Brain microvascular endothelial cell (primary cell): ENCODE results near the gene UTP25.

ENCODE experiments used
- DNase-seq: peaks from one replicate; pipeline ENCODE4 v3.0.0-alpha.2; 2020
- H3K27ac ChIP-seq: fragments of 250-450 bp; sonication (Bioruptor Pico); 2 replicates; pipeline ENCODE4 v1.5.1; 2020; ENCODE audit warnings: mild to moderate bottlenecking, moderate library complexity
- H3K27me3 ChIP-seq: fragments of 250-450 bp; sonication (Bioruptor Pico); replicated peaks from 2 replicates; pipeline ENCODE4 v1.5.1; 2020; ENCODE audit warnings: mild to moderate bottlenecking
- H3K36me3 ChIP-seq: fragments of 250-450 bp; sonication (Bioruptor Pico); replicated peaks from 2 replicates; pipeline ENCODE4 v1.5.1; 2020; ENCODE audit warnings: mild to moderate bottlenecking
- H3K4me3 ChIP-seq: 2 replicates; pipeline ENCODE4 v1.5.1; 2011; ENCODE audit warnings: low read depth, mild to moderate bottlenecking, control low read depth, low read length, moderate library complexity
- in situ Hi-C: cut with HindIII; loops from 2 replicates; pipeline ENCODE4 v1.10.0; 2017; ENCODE audit warnings: low sequenced_read_pairs, low pct_ligation_motif_present
- TF ChIP-seq, protein P1 (sequence below): IDR thresholded peaks from 2 replicates; pipeline ENCODE4 v1.5.1; 2011; ENCODE audit warnings: low read depth, mild to moderate bottlenecking, moderate library complexity, low read length, control low read depth, inconsistent platforms; ENCODE audit errors: missing control alignments

The UTP25 gene, protein sequence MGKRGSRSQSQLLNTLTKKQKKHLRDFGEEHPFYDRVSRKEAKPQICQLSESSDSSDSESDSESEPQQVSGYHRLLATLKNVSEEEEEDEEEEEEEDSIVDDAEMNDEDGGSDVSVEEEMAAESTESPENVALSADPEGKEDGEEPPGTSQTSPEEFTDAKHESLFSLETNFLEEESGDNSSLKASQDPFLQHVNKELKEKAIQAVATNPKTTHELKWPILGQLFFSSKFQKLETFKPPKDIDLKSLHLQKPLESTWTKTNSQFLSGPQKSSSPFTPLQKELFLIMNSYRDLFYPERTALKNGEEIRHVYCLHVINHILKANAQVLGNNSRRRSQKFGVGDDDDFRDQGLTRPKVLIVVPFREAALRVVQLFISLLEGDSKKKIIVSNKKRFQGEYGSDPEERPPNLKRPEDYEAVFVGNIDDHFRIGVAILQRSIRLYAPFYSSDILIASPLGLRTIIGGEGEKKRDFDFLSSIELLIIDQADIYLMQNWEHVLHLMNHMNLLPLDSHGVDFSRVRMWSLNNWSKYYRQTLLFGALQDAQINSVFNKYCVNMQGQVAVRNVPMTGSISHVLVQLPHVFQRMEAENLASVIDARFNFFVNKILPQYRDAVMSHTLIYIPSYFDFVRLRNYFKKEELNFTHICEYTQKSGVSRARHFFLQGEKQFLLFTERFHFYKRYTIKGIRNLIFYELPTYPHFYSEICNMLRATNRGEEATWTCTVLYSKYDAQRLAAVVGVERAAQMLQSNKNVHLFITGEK

DNA sequence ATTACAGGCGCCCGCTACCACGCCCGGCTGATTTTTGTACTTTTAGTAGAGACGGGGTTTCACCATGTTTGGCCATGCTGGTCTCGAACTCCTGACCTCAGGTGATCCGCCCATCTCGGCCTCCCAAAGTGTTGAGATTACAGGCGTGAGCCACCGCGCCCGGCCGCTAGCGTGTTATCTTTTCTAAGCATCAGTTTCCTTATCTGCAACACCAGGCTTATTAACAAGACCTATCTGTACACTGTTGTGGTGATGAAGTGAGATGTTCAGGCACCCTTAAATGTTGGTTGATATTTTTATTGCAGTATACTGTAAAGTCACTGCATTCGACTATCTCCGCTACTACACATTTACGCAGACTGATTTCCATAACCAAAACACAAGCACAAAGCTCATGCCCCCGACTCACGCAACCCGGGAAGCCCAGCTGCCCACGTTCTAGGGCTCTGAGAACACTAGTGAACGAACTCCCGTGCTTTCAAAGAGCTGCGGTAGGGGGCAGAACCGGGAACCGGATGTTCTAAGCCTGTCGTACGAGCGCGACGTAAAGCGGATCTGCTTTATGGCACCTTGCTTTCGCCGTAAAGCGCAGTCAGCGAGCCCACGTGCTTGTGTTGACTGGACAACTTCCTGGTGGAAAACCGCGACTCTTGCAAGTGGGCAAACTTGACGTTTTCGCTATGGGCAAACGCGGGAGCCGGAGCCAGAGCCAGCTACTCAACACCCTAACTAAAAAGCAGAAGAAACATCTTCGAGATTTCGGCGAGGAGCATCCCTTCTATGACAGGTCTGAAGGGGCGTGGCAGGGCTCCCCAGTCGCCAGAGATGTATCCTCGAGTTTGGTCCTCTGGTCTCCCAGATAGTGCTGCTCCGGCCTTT lies at the start of gene UTP25:
TSS of gene UTP25 (plus strand) at position 589 of the 879 bp plus-strand sequence. CDS start at position 681, 92 bp downstream.
- peak; percentile 97 for DNase-seq
- in situ Hi-C loops: no loop called here
- peaks cover 7% of the 10 kb centered on the region for H3K36me3 ChIP-seq
- H3K4me3 ChIP-seq: peak within 1 kb of the TSS; percentile 74
- no peaks in the 10 kb centered on the region for H3K27me3 ChIP-seq
- TF ChIP-seq, protein P1, sequence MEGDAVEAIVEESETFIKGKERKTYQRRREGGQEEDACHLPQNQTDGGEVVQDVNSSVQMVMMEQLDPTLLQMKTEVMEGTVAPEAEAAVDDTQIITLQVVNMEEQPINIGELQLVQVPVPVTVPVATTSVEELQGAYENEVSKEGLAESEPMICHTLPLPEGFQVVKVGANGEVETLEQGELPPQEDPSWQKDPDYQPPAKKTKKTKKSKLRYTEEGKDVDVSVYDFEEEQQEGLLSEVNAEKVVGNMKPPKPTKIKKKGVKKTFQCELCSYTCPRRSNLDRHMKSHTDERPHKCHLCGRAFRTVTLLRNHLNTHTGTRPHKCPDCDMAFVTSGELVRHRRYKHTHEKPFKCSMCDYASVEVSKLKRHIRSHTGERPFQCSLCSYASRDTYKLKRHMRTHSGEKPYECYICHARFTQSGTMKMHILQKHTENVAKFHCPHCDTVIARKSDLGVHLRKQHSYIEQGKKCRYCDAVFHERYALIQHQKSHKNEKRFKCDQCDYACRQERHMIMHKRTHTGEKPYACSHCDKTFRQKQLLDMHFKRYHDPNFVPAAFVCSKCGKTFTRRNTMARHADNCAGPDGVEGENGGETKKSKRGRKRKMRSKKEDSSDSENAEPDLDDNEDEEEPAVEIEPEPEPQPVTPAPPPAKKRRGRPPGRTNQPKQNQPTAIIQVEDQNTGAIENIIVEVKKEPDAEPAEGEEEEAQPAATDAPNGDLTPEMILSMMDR: peak; percentile 80
- peak within 1 kb of the TSS; percentile 75 for H3K27ac ChIP-seq

DNA sequence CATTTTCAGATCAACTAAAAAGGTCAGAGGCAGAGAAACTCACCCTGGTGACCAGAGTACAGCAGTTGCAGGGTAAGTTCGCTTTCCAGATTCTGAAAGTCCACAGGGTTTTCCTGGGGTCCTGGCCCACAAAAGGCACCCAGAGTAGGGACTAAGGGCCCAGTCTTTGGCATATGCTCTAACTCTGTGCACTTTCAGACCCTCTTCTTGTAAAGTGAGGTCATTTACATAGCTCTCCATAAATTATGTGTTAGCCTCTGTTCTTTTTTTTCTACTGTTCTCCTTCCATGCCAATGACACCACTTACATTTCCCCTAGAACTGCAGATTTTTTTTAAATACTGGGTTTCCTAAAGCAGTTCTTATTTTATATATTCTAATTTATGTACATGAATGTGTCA lies 49.7 kb upstream of the UTP25 start:
- H3K27me3 ChIP-seq: no peaks in the 10 kb centered on the region
- TF ChIP-seq, protein P1: no peak
- in situ Hi-C loops: no loop called here
- H3K27ac ChIP-seq: no peak overlapping the region
- no peak overlapping the region for H3K4me3 ChIP-seq
- DNase-seq: no peak
- no peaks in the 10 kb centered on the region for H3K36me3 ChIP-seq

DNA sequence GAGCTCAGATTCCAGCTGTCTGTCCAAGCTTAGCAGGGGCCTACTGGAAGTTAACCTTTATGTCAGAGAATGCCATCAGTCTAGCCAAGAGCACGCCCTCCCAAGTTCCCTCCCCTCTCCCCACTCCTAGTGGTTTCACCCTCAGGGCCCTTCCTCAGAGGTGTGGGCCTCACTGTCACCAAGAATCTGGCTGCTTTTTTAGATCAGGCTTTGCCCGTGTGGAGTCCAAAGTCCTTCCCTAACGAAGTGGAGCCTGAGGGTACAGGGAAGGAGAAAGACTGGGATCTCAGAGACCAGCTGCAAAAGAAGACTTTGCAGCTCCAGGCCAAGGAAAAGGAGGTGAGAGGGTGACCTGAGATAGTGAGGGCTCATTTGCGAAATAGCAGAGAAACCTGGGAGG lies 47.5 kb upstream of the UTP25 start:
- TF ChIP-seq, protein P1: no peak
- H3K27me3 ChIP-seq: no peaks in the 10 kb centered on the region
- no peak overlapping the region for H3K4me3 ChIP-seq
- H3K27ac ChIP-seq: no peak overlapping the region
- DNase-seq: no peak
- no peaks in the 10 kb centered on the region for H3K36me3 ChIP-seq
- in situ Hi-C loops: no loop called here

DNA sequence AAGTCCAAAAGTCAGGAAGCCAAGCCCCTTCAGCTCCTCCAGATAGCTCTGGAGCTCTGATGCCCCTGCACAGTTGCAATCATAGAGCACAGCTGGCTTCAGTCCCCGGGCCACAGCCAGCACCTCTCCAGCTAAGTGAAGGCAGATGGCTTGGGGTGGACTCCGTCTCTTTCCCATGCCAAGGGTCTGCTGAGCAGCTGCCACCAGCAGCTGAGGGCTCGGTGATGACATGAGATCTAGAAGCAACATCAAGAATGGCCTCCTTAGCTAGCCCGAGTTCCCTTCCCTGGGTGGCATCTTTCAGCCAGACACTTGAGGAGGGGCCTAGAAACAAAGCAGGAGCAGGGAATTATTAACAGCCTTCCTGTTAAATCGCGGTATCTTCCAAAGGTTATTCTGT lies 44.4 kb upstream of the UTP25 start:
- DNase-seq: no peak
- no peak overlapping the region for H3K27ac ChIP-seq
- no peaks in the 10 kb centered on the region for H3K27me3 ChIP-seq
- TF ChIP-seq, protein P1: no peak
- in situ Hi-C loops: no loop called here
- no peaks in the 10 kb centered on the region for H3K36me3 ChIP-seq
- H3K4me3 ChIP-seq: peak overlapping the region; percentile 80

DNA sequence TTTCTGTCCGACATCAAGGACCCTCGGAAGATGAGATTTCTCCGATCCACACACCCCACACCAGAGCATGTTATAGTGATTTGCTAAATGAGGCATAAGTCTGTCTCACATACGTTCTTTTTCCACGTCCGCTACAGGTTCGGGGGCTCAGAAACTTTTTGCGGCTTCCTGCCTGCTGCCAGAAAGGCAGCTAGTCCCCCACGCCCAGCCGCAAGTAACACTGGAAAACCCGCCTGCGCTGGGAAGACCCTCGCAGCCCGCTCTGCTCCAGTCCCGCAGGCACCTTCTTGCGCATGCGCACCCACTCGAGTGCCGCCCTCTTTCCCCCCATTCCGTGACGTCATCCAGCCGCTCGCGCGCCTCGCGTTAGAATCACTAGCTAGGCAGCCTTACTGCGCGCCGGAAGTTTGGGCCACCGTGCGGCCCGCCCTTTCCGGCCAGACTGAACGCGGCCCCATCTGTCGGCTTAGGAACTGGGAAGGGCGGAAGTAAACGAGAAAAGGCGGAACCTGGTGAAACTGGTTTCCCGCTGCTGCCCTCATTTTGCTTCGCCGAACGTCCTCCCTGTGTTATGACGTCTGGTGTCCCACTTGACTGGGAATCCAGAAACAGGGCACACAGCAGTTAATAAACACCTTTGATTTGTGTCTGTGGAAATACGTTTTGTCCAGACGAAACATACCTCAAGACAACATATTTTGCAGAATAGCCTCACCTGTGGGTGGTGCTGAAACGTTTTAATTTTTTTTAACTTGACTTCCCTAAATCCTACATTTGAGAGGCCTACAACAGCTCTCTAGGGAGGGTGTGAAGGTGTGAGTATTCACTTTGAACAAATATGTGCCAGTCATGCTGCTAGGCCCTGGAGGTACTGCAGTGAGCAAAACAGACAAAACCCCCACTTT lies 43.3 kb upstream of the UTP25 start, which contains the start of gene C1orf74:
TSS of gene C1orf74 (minus strand) at position 295 of the 905 bp plus-strand sequence. CDS start 925 bp downstream, outside the sequence.
- Histone ChIP-seq H3K4me3 (peak within 1 kb of the TSS; percentile 80), H3K27me3 (no peaks in the 10 kb centered on the region), H3K27ac (peak within 1 kb of the TSS; percentile 73), H3K36me3 (no peaks in the 10 kb centered on the region)
- DNase-seq: peak; percentile 97
- TF ChIP-seq, protein P1: no peak
- in situ Hi-C loops: no loop called here
